Measurements from ENCODE around the gene GYPC. TPM values are rescaled to one million over a fixed set of nuclear protein-coding genes. Genes with fewer than 3 reads are reported as not detected.
"Not testable (repeated sequence)": the region's sequence is repeated elsewhere in the genome, so short reads cannot be mapped to it uniquely, and the experiment has no call there.

The GYPC gene, protein sequence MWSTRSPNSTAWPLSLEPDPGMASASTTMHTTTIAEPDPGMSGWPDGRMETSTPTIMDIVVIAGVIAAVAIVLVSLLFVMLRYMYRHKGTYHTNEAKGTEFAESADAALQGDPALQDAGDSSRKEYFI
- 100 to 1,000 TPM; 149 to 161 TPM for total RNA-seq

GRCh38 chr2:126655500-126656430 lies at the start of gene GYPC:
TSS of gene GYPC (plus strand) at chr2:126656158. CDS start at chr2:126656264, 106 bp downstream.
- Mint-ChIP-seq H3K9me3 (peaks cover 3% of the 10 kb centered on the region), H3K27me3 (no peaks in the 10 kb centered on the region), H3K27ac (peak within 1 kb of the TSS; percentile 99), H3K36me3 (ENCODE audit: low read depth) (peaks cover 35% of the 10 kb centered on the region), H3K4me1 (peaks cover 38% of the 10 kb centered on the region), H3K4me3 (peak within 1 kb of the TSS; percentile 94)
- DNase-seq, result peak; percentile 60
- ChIA-PET CTCF (no interaction called here), POLR2A (no interaction called here)

GRCh38 chr2:126614524-126615227 lies 41.3 kb upstream of the GYPC start:
- POLR2A ChIA-PET, result interaction anchor here (0.7 kb wide), 1 partner anchor 179 kb away, joined by 5 read pairs; no protein-coding TSS in a partner anchor
- no peaks in the 10 kb centered on the region for H3K36me3 Mint-ChIP-seq (ENCODE audit: low read depth)
- H3K27me3 Mint-ChIP-seq, result peaks cover 5% of the 10 kb centered on the region
- H3K4me1 Mint-ChIP-seq, result no peaks in the 10 kb centered on the region
- no peaks in the 10 kb centered on the region for H3K9me3 Mint-ChIP-seq
- CTCF ChIA-PET, result no interaction called here
- no peak for DNase-seq
- no peak overlapping the region for H3K4me3 Mint-ChIP-seq
- H3K27ac Mint-ChIP-seq, result no peak overlapping the region

GRCh38 chr2:126616606-126617069 lies 39.3 kb upstream of the GYPC start:
- POLR2A ChIA-PET, result no interaction called here
- no peak overlapping the region for H3K4me3 Mint-ChIP-seq
- peaks cover 5% of the 10 kb centered on the region for H3K27me3 Mint-ChIP-seq
- H3K36me3 Mint-ChIP-seq (ENCODE audit: low read depth), result no peaks in the 10 kb centered on the region
- H3K4me1 Mint-ChIP-seq, result no peaks in the 10 kb centered on the region
- H3K27ac Mint-ChIP-seq, result no peak overlapping the region
- CTCF ChIA-PET, result no interaction called here
- peaks cover 5% of the 10 kb centered on the region for H3K9me3 Mint-ChIP-seq
- DNase-seq, result no peak

GRCh38 chr2:126620302-126620701 lies 35.7 kb upstream of the GYPC start:
- Mint-ChIP-seq H3K36me3 (ENCODE audit: low read depth) (no peaks in the 10 kb centered on the region), H3K9me3 (peaks cover 5% of the 10 kb centered on the region), H3K4me1 (no peaks in the 10 kb centered on the region), H3K4me3 (no peak overlapping the region), H3K27me3 (no peaks in the 10 kb centered on the region), H3K27ac (no peak overlapping the region)
- ChIA-PET CTCF (no interaction called here), POLR2A (no interaction called here)
- no peak for DNase-seq

DNA sequence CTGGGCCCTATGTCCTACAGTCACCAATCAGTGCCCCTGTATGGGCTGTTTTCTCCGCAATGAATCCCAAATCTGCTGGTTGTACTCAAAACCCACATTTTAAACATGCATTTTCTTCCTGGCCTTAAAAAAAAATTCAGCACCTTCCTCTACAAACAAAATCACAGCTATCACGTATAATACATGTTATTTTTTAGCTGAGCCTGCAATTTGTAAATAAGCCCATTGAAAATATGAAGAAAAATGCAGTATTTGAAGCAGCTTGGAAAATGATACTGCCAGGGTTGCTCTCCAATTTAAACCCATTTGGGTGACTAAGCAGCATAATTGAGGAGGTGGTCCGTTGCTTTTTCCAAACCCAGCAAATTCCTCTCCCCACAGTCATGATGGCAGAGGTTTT lies 33.0 kb upstream of the GYPC start:
- H3K27ac Mint-ChIP-seq, result no peak overlapping the region
- H3K36me3 Mint-ChIP-seq (ENCODE audit: low read depth), result no peaks in the 10 kb centered on the region
- ChIA-PET POLR2A (no interaction called here), CTCF (no interaction called here)
- peaks cover 7% of the 10 kb centered on the region for H3K27me3 Mint-ChIP-seq
- no peak for DNase-seq
- no peak overlapping the region for H3K4me3 Mint-ChIP-seq
- peaks cover 7% of the 10 kb centered on the region for H3K9me3 Mint-ChIP-seq
- H3K4me1 Mint-ChIP-seq, result no peaks in the 10 kb centered on the region

DNA sequence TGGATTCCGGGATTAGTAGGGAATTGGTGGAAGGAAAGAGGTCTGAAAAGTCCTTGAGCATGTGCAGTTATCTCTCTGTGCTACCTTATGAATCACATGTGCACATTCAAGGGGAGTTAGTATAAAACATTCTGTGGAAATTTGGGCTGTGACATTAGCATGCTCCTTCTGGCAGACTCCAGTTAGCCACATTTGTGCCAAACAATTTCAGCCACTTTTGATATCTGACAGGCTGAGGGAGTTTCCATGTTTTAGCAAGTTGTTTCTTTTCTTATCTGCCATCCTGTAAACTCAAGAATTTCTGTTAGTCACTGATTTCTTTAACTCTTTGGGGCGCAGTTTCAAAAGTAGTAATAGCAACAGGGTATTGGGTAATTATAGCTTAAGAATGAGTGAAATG lies 28.3 kb upstream of the GYPC start:
- H3K9me3 Mint-ChIP-seq, result peaks cover 2% of the 10 kb centered on the region
- H3K36me3 Mint-ChIP-seq (ENCODE audit: low read depth), result no peaks in the 10 kb centered on the region
- H3K4me3 Mint-ChIP-seq, result no peak overlapping the region
- peaks cover 25% of the 10 kb centered on the region for H3K27me3 Mint-ChIP-seq
- no peak for DNase-seq
- POLR2A ChIA-PET, result no interaction called here
- H3K27ac Mint-ChIP-seq, result no peak overlapping the region
- CTCF ChIA-PET, result no interaction called here
- no peaks in the 10 kb centered on the region for H3K4me1 Mint-ChIP-seq

- H3K4me1 Mint-ChIP-seq, result no peaks in the 10 kb centered on the region
- no peak overlapping the region for H3K4me3 Mint-ChIP-seq
- H3K36me3 Mint-ChIP-seq (ENCODE audit: low read depth), result no peaks in the 10 kb centered on the region
- POLR2A ChIA-PET, result no interaction called here
- DNase-seq, result peak; percentile 27
- H3K9me3 Mint-ChIP-seq, result no peaks in the 10 kb centered on the region
- peaks cover 21% of the 10 kb centered on the region for H3K27me3 Mint-ChIP-seq
- no peak overlapping the region for H3K27ac Mint-ChIP-seq
- CTCF ChIA-PET, result interaction anchor here (1.5 to 1.8 kb wide), 2 partner anchors 9 to 11 kb away, joined by 4 to 6 read pairs; no protein-coding TSS in a partner anchor
Measured at GRCh38 chr2:126634273-126634861, 21.6 kb upstream of the GYPC start.

- DNase-seq, result no peak
- POLR2A ChIA-PET, result no interaction called here
- H3K4me1 Mint-ChIP-seq, result no peaks in the 10 kb centered on the region
- peaks cover 19% of the 10 kb centered on the region for H3K27me3 Mint-ChIP-seq
- H3K4me3 Mint-ChIP-seq, result no peak overlapping the region
- no peaks in the 10 kb centered on the region for H3K36me3 Mint-ChIP-seq (ENCODE audit: low read depth)
- no peak overlapping the region for H3K27ac Mint-ChIP-seq
- no peaks in the 10 kb centered on the region for H3K9me3 Mint-ChIP-seq
- CTCF ChIA-PET, result interaction anchor here (1.5 to 1.8 kb wide), 2 partner anchors 8 to 10 kb away, joined by 4 to 6 read pairs; no protein-coding TSS in a partner anchor
Measured at GRCh38 chr2:126635281-126635680, 20.7 kb upstream of the GYPC start.

- ChIA-PET CTCF (interaction anchor here (0.6 to 1.5 kb wide), 2 partner anchors 10 to 336 kb away, joined by 3 to 4 read pairs; no protein-coding TSS in a partner anchor), POLR2A (no interaction called here)
- no peaks in the 10 kb centered on the region for H3K9me3 Mint-ChIP-seq
- H3K36me3 Mint-ChIP-seq (ENCODE audit: low read depth), result no peaks in the 10 kb centered on the region
- H3K4me3 Mint-ChIP-seq, result no peak overlapping the region
- no peak for DNase-seq
- peaks cover 14% of the 10 kb centered on the region for H3K27me3 Mint-ChIP-seq
- no peak overlapping the region for H3K27ac Mint-ChIP-seq
- H3K4me1 Mint-ChIP-seq, result no peaks in the 10 kb centered on the region
Measured at GRCh38 chr2:126635736-126636135, 20.2 kb upstream of the GYPC start.

- H3K27ac Mint-ChIP-seq, result no peak overlapping the region
- H3K9me3 Mint-ChIP-seq, result no peaks in the 10 kb centered on the region
- H3K4me3 Mint-ChIP-seq, result no peak overlapping the region
- no peak for DNase-seq
- POLR2A ChIA-PET, result no interaction called here
- no peaks in the 10 kb centered on the region for H3K4me1 Mint-ChIP-seq
- CTCF ChIA-PET, result interaction anchor here (1.3 to 1.4 kb wide), 2 partner anchors 22 to 26 kb away, joined by 3 to 5 read pairs; no protein-coding TSS in a partner anchor
- H3K36me3 Mint-ChIP-seq (ENCODE audit: low read depth), result no peaks in the 10 kb centered on the region
- H3K27me3 Mint-ChIP-seq, result peaks cover 7% of the 10 kb centered on the region
Measured at GRCh38 chr2:126637386-126637785, 18.6 kb upstream of the GYPC start.

DNA sequence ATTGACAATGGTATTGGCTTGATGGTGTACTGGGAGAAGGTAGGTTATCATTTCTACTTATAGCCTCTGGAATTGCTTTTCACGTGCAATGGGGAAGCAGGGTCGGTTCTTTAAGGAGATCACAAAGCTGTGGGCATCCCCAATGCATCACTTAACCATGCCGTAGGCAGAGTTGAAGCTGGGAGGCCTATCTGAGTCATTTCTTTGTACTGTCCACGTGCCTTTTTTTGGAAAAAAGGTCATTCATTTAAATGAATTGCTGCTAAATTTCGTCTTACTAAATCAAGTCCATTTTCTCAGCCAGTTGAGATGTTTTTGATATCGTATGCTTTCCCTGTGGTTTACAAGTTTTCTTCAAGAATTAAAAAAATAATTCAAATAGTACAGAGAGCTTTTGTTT lies 17.2 kb upstream of the GYPC start:
- Mint-ChIP-seq H3K4me3 (no peak overlapping the region), H3K4me1 (no peaks in the 10 kb centered on the region), H3K9me3 (no peaks in the 10 kb centered on the region), H3K27ac (no peak overlapping the region), H3K36me3 (ENCODE audit: low read depth) (no peaks in the 10 kb centered on the region), H3K27me3 (peaks cover 4% of the 10 kb centered on the region)
- ChIA-PET CTCF (no interaction called here), POLR2A (no interaction called here)
- DNase-seq, result no peak

DNA sequence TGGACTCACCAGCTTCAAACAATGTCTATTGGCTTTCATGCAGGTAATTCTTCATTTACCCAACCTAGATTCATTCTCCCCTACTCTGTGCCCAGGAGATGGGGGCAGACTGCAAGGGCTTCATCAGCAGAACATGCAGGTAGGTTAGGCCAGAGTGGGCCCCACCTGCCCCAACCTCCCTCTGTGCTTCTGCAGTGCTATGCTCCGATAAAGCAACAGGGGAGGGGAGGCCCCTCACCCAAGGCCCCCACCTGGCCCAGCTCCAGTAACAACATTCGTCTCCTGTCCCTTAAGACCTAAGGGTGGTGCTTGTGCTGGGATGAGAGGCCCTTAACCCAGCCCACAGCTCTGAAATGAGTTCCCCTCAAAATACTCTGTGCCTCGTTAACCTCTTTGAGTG lies 16.7 kb upstream of the GYPC start:
- Mint-ChIP-seq H3K36me3 (ENCODE audit: low read depth) (no peaks in the 10 kb centered on the region), H3K4me1 (no peaks in the 10 kb centered on the region), H3K27ac (no peak overlapping the region), H3K9me3 (peaks cover under 1% of the 10 kb centered on the region), H3K4me3 (no peak overlapping the region), H3K27me3 (peaks cover under 1% of the 10 kb centered on the region)
- ChIA-PET POLR2A (no interaction called here), CTCF (no interaction called here)
- no peak for DNase-seq

DNA sequence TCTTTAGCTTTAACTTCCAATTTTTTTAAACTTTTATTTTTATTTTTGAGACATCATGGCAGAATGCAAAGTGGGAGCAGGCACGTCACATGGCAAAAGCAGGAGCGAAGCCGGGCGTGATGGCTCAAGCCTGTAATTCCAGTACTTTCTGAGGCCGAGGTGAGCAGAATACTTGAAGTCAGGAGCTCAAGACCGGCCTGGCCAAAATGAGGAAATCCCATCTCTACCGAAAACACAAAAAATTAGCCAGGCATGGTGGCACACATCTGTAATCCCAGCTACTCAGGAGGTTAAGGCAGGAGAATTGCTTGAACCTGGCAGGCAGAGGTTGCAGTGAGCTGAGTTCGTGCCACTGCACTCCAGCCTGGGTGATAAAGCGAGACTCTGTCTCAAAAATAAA lies 14.7 kb upstream of the GYPC start:
- H3K4me3 Mint-ChIP-seq; H3K36me3 Mint-ChIP-seq (ENCODE audit: low read depth); H3K9me3 Mint-ChIP-seq; DNase-seq; H3K27me3 Mint-ChIP-seq; H3K4me1 Mint-ChIP-seq; POLR2A ChIA-PET; H3K27ac Mint-ChIP-seq: not testable (repeated sequence)
- CTCF ChIA-PET, result interaction anchor here (0.8 to 0.9 kb wide), 2 partner anchors 37 to 96 kb away, joined by 3 read pairs; no protein-coding TSS in a partner anchor
